Measurements from ENCODE around the gene MTPN.

MTPN gene

DNA sequence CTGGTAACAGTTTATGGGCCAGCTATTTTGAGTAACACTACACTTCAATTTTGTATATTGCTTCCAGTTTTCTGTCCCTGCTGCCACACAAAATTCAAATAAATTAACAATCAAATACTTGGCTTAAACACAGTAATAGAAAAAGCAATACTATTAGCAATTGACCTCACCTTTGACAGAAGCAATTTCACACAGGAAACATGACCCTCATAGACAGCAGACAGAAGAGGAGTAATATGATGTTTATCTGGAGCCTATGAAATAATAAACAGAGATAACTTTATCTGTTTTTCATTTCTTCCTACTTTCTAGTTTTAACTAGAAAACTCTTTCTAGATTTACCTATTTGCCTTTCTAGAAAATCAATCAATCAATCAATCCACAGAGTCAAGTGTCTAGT lies 26.7 kb downstream of the MTPN start:
- no peak for DNase-seq

GRCh38 chr7:135946289-135947055 lies 30.7 kb downstream of the MTPN start:
- DNase-seq, result no peak

- no peak for DNase-seq
These were observed 32.4 kb downstream of the MTPN start for GRCh38 chr7:135944753-135945152.

DNA sequence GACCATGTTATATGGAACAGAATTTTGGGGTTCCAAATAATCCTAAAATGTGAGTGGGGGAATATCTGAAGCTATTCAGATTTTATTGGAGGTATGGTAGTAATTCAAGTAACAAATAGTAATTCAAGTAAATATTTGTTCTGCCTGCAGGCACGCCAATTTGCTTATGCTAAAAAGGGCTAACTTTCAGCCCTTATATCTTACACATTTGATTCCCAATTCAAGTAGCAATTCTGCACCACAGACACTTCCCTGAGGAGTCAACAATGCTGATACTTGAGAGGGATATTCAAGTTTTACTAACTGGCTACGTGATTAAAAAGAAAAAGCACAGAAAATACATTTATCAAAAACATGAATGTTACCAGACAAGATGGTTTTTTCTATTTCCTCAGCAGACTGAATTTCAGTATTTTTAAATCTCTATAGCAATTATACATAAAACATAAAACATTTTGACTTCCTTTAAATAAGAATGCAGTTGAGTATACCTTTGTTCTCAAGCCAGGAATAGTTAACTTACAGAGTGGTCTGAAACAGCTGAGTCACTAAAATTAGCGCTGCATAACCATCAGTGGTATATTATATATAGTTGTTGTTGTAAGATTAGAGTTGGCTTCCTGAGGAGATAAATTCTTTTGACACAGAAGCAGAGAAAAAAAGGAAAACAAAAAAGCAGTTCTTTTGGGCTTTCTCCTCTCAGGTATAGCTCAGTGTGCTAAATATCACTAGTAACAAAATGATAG lies 33.9 kb downstream of the MTPN start:
- DNase-seq, result no peak

DNA sequence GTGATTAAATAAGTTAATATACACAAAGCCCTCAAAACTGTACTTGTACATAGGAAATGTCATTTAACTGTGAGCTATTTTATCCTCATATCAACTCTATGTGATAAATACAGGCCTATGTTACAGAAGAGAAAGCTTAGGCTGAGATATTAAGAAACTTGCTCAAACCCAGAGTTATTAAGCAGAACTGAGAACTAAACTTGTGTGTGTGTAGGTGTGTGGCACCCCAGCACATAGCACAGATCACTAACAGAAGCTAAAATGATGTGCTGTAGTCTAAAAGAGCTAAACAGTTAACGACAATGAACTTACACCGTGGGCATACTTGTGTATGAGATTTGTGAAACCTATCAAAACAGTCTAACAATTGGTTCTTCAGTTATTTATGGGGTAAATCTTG lies 34.5 kb downstream of the MTPN start:
- DNase-seq, result no peak

DNA sequence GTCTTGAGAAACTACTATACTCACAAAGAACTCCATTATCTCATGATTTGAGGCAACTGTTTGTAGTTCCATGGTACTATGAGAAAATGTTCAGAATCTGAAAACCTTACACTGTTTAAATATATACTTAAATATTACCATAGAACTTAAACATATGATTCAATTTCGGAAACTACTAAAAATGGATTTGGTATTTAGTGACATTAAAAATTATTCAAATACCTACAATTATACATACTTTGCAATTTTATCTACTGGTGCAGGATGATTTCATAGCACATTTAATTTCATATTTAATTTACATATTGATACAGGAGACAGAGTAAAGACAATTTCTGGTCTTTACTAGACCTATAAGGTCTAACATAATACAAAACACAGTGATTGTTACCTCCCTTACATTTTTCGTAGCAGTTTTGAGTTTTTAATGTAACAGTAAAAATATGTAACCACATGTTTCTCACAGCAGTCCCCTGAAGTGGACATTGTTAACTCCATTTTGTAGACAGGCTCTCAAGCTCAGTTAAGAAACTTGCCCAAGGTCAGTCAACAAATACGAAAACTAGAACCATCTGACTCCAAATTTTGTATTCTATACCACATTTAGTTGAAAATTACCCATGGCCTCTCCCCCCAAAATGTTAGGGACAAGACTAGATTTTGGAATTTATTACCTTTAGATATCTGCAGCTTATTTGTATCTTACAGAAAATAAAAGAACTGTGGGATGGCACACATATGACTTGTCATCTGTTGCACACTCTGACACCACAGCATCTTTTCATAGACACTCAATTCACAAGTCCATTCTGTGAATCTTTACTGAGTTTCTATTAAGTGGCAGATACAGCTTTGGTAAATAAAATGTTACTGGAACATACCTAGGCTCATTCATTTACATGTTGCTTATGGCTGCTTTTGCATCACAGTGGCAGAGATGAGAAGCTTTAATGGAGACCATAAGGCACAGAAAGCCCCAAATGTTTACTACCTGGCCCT lies 36.8 kb downstream of the MTPN start:
- DNase-seq, result no peak

DNA sequence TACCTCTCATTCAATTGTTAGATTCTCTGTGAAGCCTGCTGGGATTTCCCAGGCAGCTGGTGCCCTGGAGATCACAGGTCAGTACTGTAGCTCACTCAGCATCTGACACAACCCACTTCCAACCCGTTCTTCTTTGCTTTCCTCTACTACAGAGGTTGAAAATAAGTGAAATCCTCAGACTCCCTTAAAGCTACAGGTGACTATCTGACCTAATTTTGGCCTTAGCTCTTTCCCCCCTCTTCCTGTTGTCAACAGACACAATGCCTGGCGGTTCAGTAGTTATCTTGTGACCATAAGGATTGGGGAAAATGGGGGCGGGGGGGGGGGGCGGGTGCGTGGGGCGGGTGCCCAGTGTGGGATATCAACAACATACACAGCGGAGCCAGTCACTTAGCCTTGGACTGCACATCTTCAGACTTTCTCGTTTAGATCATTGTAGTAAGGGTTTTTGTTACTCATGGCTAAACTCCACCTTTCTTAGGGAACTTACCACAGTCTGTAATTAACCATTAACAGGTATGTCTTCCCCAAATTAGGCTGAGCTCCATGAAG lies 37.8 kb downstream of the MTPN start:
- DNase-seq, result no peak

- DNase-seq, result no peak
These were observed 38.6 kb downstream of the MTPN start for GRCh38 chr7:135938563-135938962.

DNA sequence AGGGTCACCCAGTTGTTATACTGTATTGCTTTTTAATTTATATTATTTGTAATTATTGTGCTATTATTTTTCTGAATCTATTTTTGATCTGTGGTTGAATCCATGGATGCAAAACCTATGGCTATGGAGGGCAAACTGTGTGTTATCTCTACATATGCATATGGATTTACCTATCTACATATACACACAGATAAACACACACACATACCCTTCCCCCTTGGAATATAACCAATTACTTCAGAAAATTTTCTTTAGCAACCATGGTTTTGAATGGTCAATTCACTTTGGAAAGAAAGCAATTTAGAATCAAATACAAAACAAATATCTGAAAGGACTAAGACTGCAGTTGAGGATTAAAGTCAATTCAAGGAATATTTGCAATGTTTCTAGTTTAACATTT lies 39.1 kb downstream of the MTPN start:
- no peak for DNase-seq

GRCh38 chr7:135936497-135937217 lies 40.5 kb downstream of the MTPN start:
- no peak for DNase-seq

- DNase-seq, result no peak
These were observed 42.5 kb downstream of the MTPN start for GRCh38 chr7:135934651-135935050.

DNA sequence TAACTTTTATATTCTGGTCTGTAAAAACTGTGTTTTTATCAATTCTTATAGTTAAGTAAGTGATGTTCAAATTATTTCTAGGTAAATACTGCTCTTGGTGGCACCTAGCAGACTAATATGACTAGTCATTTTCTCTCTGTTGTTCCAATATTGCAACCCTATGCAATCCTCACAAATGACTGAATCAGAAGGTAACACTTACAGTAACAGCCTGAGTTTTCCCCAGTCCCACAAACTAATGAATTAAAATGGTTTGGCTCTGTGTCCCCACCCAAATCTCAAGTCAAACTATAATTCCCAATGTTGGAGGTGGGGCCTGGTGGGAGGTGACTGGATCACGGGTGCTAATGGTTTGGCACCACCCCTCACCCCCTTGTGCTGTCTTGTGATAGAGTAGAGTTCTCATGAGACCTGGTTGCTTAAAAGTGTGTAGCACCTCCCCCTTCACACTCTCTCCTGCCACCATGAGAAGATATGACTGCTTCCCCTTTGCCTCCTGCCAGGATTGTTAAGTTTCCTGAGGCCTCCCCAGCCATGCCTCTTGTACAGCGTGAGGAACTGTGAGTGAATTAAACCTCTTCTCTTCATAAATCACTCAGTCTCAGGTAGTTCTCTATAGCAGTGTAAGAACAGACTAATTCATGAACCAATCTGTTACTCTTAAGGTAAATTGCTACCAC lies 43.5 kb downstream of the MTPN start:
- no peak for DNase-seq

DNA sequence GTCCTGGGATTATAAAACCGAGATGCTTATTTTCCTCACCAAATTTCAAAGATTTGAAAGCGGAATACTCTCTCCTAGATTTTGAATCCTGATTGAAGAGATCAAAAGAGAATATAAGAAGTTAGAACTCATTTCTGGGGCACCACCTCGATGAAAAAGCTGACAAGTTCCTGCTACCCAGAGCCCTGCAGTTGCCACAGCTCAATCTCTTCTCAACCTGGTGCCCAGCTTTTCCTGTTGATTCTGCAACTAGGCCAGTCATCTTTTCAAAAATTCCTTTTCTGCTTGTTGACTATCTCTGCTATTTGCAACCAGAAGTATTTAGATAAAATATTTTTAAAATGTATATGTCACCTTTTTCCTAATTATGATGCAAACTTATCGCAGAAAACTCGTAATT lies 45.0 kb downstream of the MTPN start:
- DNase-seq, result no peak

DNA sequence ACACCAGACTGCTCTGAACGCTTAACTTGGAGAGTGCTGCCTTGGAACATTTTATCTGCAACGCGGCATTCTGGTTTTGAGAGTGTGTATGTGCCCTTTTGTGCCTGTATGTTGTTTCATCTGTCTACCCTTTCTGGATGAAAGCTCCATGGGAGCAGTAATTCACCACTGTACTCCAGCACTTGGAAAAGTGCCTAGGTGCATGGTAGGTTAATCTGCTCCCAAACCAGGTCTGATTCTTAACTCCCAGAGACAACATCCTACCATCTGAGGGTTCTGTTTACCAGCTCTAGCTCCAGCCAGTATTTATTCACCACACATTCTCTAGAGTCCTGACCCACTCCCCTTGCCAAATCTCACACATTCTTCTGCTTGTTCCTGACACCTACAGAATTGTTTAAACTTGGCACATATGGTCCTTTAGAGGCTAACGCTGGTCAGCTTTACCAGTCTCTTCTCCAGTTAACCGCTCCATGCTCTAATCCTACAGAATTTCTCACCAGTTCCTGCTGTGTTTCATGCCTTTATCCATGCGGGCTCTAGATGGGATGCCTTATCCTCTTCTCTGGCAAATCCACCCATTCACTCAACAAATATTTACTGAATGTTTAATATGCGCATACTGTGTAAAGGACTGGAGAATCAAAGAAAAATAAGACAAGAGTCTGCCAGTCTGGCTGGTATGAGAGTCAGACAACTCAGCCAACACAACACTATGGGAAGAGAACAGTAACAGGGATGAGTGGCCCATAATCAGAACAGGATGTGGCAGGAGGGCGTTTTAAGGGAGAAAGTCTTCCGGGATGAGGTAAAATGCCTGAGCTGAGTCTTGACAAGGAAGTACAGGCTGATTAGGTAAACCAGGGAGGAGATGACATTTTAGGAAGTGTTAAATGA lies 46.3 kb downstream of the MTPN start:
- DNase-seq, result no peak

DNA sequence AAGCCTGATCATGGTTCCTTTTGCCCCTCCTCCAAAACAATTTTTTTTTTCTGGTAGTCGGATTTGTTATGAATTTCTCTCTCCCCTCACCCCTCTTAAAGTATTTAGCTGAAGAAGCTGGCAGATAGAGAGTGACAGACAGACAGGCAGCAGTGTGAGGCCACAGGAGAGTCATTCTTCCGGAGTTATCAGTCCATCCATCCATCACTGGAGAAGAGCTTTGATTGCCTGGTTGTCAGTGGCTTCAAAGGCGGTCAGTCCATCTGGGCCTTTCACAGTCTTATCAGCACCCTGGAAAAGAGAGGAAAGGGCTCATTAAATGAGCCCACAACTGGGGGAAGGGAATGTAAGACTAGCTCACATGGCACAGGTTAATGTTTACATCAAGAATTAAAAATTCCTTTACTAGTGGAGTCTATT lies 47.4 kb downstream of the MTPN start:
- no peak for DNase-seq

- no peak for DNase-seq
These were observed 47.9 kb downstream of the MTPN start for GRCh38 chr7:135929249-135929648.

GRCh38 chr7:135928136-135928535 lies 49.0 kb downstream of the MTPN start:
- DNase-seq, result no peak

DNA sequence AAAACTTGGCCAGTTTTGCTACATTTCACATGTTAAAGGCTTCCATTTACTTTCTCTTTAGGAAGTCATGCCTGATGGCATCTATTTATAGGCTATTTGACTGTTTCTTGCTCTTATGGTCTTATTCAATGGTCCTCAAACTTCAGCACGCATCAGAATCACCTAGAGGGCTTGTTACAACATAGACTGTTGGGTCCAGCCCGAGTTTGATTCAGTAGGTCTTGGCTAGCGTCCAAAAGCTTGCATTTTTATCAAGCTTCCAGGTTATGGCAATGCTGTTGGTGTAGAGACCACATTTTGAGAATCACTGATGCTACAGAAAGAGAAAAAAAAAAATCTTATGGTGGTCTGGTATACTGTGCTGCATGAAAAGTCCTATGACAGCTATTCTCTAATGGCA lies 51.9 kb downstream of the MTPN start:
- DNase-seq, result no peak

DNA sequence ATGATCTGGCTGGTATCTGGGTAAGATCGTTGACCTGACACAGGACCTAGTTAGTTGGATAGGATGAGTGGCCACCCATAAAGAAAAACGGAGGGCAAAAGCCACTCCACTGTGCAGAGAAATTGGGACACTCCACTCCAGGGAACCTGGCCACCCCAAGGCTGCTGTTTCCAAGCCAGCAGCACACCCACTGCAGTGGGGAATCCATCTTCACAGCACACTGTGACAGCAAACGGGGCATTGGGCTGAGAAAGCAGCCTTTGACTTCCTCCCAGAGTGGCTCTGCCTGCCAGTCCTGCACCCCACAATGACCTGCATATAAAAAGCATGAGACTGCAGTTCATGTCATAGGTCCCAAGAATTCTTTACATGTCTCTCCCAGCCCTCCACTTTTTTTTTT lies 52.9 kb downstream of the MTPN start:
- DNase-seq, result no peak

GRCh38 chr7:135922263-135922662 lies 54.9 kb downstream of the MTPN start:
- no peak for DNase-seq

DNA sequence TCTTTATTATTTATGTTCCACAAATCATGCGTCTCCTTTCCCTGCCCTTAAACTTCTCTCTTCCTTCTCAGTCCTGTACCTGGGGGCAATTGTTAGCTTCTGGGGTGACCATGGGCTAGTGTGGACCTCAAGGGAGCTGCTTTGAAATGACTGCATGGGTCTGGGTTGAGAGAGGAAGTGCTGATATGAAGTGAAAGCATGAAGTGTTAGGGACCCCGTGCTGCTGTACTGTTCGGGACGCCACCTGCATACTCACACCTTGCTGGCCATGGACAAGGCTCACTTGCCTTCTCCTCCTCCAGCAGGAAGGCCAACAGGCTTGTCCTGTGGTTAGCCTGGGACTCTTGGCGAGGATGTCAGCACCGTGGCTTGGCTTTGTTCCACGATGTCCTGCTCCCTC lies 56.7 kb downstream of the MTPN start:
- no peak for DNase-seq

All from NCI-H2107 (cell line).